ENCODE data around the gene APOBEC3A. TPM values are rescaled to one million over a fixed set of nuclear protein-coding genes. Genes with fewer than 3 reads are reported as not detected.
A peak's percentile ranks its signal among the peaks of the same experiment; 100 is the strongest.
"Not testable (repeated sequence)": the region's sequence is repeated elsewhere in the genome, so short reads cannot be mapped to it uniquely, and the experiment has no call there.

APOBEC3A gene
- total RNA-seq, 1 donor, result not detected

GRCh38 chr22:38989466-38989865, 32.1 kb downstream of the APOBEC3A start:
- no peak for DNase-seq (ENCODE audit: low read depth)
- no peak for TF ChIP-seq CTCF (IDR thresholded peaks at IDR 0.05; ENCODE audit: insufficient read depth, low read length)
- H3K4me3 ChIP-seq (ENCODE audit: low read depth, low read length), result no peak overlapping the region

DNA sequence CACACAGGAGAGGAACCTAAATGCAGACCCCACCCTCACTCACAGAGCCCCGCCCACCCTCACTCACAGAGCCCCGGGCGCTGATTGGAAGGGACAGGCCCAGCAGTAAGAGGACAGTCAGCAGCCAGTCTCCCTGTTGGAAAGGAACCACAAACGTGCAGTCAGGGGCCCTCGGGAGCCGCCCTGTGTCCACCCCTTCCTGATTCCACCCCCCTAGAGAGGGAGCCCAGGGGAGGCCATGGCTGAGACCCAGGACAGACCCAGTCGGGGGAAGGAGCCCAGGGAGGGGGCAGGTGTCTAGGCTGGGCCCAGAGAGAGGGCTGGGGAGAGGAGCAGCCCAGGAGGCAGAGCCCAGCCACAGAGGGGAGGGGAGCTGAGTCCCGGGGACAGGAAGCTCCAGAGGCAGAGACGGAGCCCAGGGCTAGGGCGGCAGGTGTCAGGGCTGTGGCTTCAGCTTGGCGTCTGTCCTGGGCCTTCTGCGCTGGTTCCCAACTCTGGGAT, 35.5 kb downstream of the APOBEC3A start:
- not testable (repeated sequence) for DNase-seq (ENCODE audit: low read depth)

DNA sequence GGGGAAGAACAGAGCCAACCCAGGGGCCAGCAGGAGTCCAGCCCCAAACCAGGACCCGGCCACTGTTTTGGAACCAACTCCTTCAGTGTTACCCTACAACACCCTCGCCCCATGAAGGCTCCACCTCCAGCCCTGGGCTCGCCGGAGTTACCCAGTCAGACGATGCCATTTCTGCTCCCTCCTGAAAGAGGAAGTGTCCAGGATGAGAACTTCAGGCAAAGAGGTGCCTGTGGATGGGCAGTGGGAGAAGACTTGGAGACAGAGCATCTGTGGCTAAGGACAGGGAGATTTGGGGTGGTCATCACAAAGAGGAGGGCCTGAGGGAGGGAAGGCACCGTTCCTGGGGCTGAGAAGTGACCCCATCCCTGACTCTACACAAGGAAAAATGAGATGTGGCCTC, 38.7 kb downstream of the APOBEC3A start:
- TF ChIP-seq CTCF (IDR thresholded peaks at IDR 0.05; ENCODE audit: insufficient read depth, low read length), result no peak
- no peak overlapping the region for H3K4me3 ChIP-seq (ENCODE audit: low read depth, low read length)
- DNase-seq (ENCODE audit: low read depth), result no peak

More for the DNA sequence above, 35.5 kb downstream of the APOBEC3A start:
- H3K4me3 ChIP-seq (ENCODE audit: low read depth, low read length), result not testable (repeated sequence)

- no peak for TF ChIP-seq CTCF (IDR thresholded peaks at IDR 0.05; ENCODE audit: insufficient read depth, low read length)
- H3K4me3 ChIP-seq (ENCODE audit: low read depth, low read length), result no peak overlapping the region
- no peak for DNase-seq (ENCODE audit: low read depth)
These were observed 40.1 kb downstream of the APOBEC3A start for GRCh38 chr22:38997518-38997917.

DNA sequence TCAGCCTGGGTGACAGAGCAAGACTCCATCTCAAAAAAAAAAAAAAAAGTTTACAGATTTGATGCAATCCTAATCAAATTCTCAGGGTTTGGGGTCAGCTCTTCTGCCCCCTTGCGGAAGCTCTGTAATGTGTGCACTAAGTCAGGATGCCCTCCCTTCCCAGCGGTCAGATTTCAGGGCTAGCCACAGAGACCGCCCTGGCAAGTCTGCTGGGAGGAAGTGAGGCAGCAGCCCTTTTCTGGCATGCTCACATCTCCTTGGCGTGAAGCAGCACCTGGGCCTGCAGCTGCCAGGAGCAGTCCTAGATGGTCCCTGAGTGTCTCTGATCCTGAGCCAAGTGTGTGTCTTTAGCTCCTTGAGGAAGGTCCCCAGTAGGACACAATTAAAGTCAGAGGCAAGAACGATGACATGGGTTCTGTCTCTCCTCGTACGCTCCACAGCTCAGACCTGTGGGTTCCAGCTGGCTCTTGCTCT, 45.8 kb downstream of the APOBEC3A start:
- TF ChIP-seq CTCF (IDR thresholded peaks at IDR 0.05; ENCODE audit: insufficient read depth, low read length), result peak; percentile 83
- peak; percentile 92 for DNase-seq (ENCODE audit: low read depth)
- no peak overlapping the region for H3K4me3 ChIP-seq (ENCODE audit: low read depth, low read length)

DNA sequence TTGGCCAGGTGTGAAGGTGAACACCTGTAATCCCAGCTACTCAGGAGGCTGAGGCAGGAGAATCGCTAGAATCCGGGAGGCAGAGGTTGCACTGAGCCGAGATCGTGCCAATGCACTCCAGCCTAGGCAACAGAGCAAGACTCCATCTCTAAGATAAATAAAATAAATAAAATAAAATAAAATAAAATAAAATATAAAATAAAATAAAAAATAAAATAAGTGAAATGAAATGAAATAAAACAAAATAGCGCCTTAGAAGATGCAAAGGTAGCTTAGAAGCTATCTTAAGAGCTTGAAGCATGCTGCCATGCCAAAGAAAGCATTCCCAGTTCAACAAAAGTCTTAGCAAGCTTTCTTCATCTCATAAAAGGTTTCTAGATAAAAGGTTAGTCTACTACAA, 49.8 kb downstream of the APOBEC3A start:
- no peak for TF ChIP-seq CTCF (IDR thresholded peaks at IDR 0.05; ENCODE audit: insufficient read depth, low read length)
- no peak overlapping the region for H3K4me3 ChIP-seq (ENCODE audit: low read depth, low read length)
- no peak for DNase-seq (ENCODE audit: low read depth)

- not testable (repeated sequence) for H3K4me3 ChIP-seq (ENCODE audit: low read depth, low read length); DNase-seq (ENCODE audit: low read depth)
These were observed 51.0 kb downstream of the APOBEC3A start for GRCh38 chr22:39008271-39008850.

DNA sequence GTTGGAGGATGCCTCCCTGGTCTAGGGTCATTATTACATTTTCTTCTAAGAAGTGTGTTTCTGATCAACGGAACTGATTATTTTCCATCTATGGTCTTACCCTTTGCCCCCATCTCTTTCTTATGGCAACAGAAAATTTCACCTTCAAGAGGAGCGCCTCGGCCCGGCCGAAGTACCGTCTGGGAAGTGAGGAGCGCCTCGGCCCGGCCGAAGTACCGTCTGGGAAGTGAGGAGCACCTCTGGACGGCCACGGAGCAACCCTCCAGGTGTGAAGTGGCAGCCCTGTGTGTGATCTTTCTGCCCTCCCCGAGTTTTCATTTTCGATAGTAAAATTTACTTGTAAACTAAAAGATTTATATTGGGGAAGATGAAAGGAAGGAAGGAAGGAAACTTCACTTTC, 53.5 kb downstream of the APOBEC3A start:
- no peak for TF ChIP-seq CTCF (IDR thresholded peaks at IDR 0.05; ENCODE audit: insufficient read depth, low read length)
- DNase-seq (ENCODE audit: low read depth), result no peak
- no peak overlapping the region for H3K4me3 ChIP-seq (ENCODE audit: low read depth, low read length)
